Prostate gland (tissue), 2 donors: ENCODE measurements around the gene ZSWIM8. TPM values are rescaled to one million over a fixed set of nuclear protein-coding genes. Genes with fewer than 3 reads are reported as not detected.

Source experiments
- DNase-seq: peaks from one replicate; pipeline ENCODE4 v3.0.0-alpha.2; 2019; ENCODE audit warnings: low spot score
- H3K27ac ChIP-seq, 2 donors: fragments of 200-600 bp; sonication (generic); 2 replicates each; pipeline ENCODE4 v1.5.1; 2017 to 2019
- H3K27me3 ChIP-seq: fragments of 200-600 bp; sonication (generic); replicated peaks from 2 replicates; pipeline ENCODE4 v1.5.1; 2019; ENCODE audit not compliant: insufficient read depth
- H3K36me3 ChIP-seq, 2 donors: fragments of 200-600 bp; sonication (generic); 1 replicate in 1 of 2; 2 replicates in 1 of 2; pipeline versions ENCODE4 v1.5.1 to v1.8.1; 2017 to 2019
- H3K4me1 ChIP-seq: fragments of 200-600 bp; sonication (generic); replicated peaks from 2 replicates; pipeline ENCODE4 v1.5.1; 2019
- H3K4me3 ChIP-seq, 2 donors: fragments of 200-600 bp; sonication (generic); 2 replicates each; pipeline ENCODE4 v1.5.1; 2017 to 2019
- H3K9me3 ChIP-seq: fragments of 200-600 bp; sonication (generic); 2 replicates; pipeline ENCODE4 v1.5.1; 2017
- CTCF ChIP-seq, 4 experiments: fragments of 200-600 bp in 2 of 4; fragments of 450-650 bp in 2 of 4; sonication (generic) in 2 of 4; IDR thresholded peaks; 1 replicate in 3 of 4; 2 replicates in 1 of 4; pipeline ENCODE4 v1.5.1; 2016 to 2019; ENCODE audit warnings: antibody characterized with exemption in 4 of 4, mild to moderate bottlenecking in 2 of 4, moderate library complexity in 2 of 4
- POLR2A ChIP-seq: fragments of 450-650 bp; IDR thresholded peaks from one replicate; pipeline ENCODE4 v1.6.1; 2016; ENCODE audit warnings: antibody characterized with exemption, mild to moderate bottlenecking
- POLR2AphosphoS5 ChIP-seq: sonication (generic); formaldehyde crosslinking; IDR thresholded peaks from one replicate; pipeline ENCODE4 v1.6.1; 2017; ENCODE audit warnings: antibody characterized with exemption
- WGBS: methylation state at CpG from one replicate; pipeline ENCODE4 v1.1.5; 2018; 5-methylcytosine and 5-hydroxymethylcytosine counted together
- intact Hi-C: fragments of 100-400 bp; cut with DNase I; formaldehyde crosslinking; loops from one replicate; pipeline ENCODE4 v1.14.2; 2022
- total RNA-seq, 2 donors: library from RNA; depleted of rRNA; stranded (reverse); fragments of >200 nt; gene quantifications; one replicate each; pipeline ENCODE4 v1.1.0, GENCODE V29; 2016

The ZSWIM8 gene
- total RNA-seq, 2 donors from 2014 or later = 80.6 to 246 TPM

GRCh38 chr10:73743905-73744663 is 41.3 kb upstream of the ZSWIM8 start, which contains the start of gene SEC24C:
TSS of gene SEC24C (plus strand) at chr10:73744372. CDS start at chr10:73746833, 2,461 bp downstream.
- DNase-seq = peak; percentile 96
- TF ChIP-seq CTCF (IDR thresholded peaks at IDR 0.05) (peak in 1 of 4 experiments; percentile 7), POLR2AphosphoS5 (peak; percentile 99), POLR2A (peak; percentile 53)

GRCh38 chr10:73744664-73744975 is 40.8 kb upstream of the ZSWIM8 start:
- intact Hi-C loops = no loop called here
- Histone ChIP-seq H3K27ac (peak overlapping the region; percentile 86 to 90), H3K27me3 (no peaks in the 10 kb centered on the region), H3K4me3 (peak overlapping the region; percentile 64 to 85), H3K36me3 (peaks cover 0 to 5% of the 10 kb centered on the region in 2 donors), H3K4me1 (peaks cover 16% of the 10 kb centered on the region), H3K9me3 (no peaks in the 10 kb centered on the region)
- TF ChIP-seq CTCF (IDR thresholded peaks at IDR 0.05) (no peak), POLR2A (no peak), POLR2AphosphoS5 (no peak)
- peak; percentile 14 for DNase-seq
- WGBS = 2% methylated on average over 10 of the region's 10 CpGs

More at GRCh38 chr10:73743905-73744663, 41.3 kb upstream of the ZSWIM8 start, which contains the start of gene SEC24C:
- H3K27me3 ChIP-seq = no peaks in the 10 kb centered on the region
- peak within 1 kb of the TSS; percentile 86 to 90 for H3K27ac ChIP-seq
- peak within 1 kb of the TSS; percentile 64 to 85 for H3K4me3 ChIP-seq
- intact Hi-C loops = no loop called here
- under 1% methylated on average over 36 of the region's 36 CpGs for WGBS
- H3K9me3 ChIP-seq = no peaks in the 10 kb centered on the region
- H3K4me1 ChIP-seq = peaks cover 16% of the 10 kb centered on the region
- peaks cover 0 to 5% of the 10 kb centered on the region in 2 donors for H3K36me3 ChIP-seq

GRCh38 chr10:73746721-73747120 is 38.7 kb upstream of the ZSWIM8 start:
- intact Hi-C loops = no loop called here
- no peak overlapping the region for H3K27ac ChIP-seq
- WGBS = 96% methylated on average over 2 of the region's 2 CpGs

GRCh38 chr10:73750819-73751218 is 34.6 kb upstream of the ZSWIM8 start:
- Histone ChIP-seq H3K4me1 (peaks cover 2% of the 10 kb centered on the region), H3K36me3 (peaks cover 9 to 17% of the 10 kb centered on the region in 2 donors), H3K27ac (no peak overlapping the region), H3K9me3 (no peaks in the 10 kb centered on the region), H3K27me3 (no peaks in the 10 kb centered on the region), H3K4me3 (no peak overlapping the region)
- TF ChIP-seq POLR2AphosphoS5 = no peak
- no peak for TF ChIP-seq CTCF (IDR thresholded peaks at IDR 0.05)
- no peak for TF ChIP-seq POLR2A
- no peak for DNase-seq
- intact Hi-C loops = no loop called here
- WGBS = 85% methylated on average over 1 of the region's 1 CpG

More at GRCh38 chr10:73746721-73747120, 38.7 kb upstream of the ZSWIM8 start:
- peaks cover 16% of the 10 kb centered on the region for H3K4me1 ChIP-seq
- no peak for DNase-seq
- no peaks in the 10 kb centered on the region for H3K27me3 ChIP-seq
- peaks cover 0 to 5% of the 10 kb centered on the region in 2 donors for H3K36me3 ChIP-seq
- no peaks in the 10 kb centered on the region for H3K9me3 ChIP-seq
- TF ChIP-seq CTCF (IDR thresholded peaks at IDR 0.05) (no peak), POLR2A (no peak), POLR2AphosphoS5 (no peak)
- no peak overlapping the region for H3K4me3 ChIP-seq

GRCh38 chr10:73756183-73756582 is 29.2 kb upstream of the ZSWIM8 start:
- WGBS = 61% methylated on average over 1 of the region's 1 CpG
- H3K27ac ChIP-seq = no peak overlapping the region
- H3K4me1 ChIP-seq = no peaks in the 10 kb centered on the region
- no peaks in the 10 kb centered on the region for H3K9me3 ChIP-seq
- intact Hi-C loops = no loop called here
- TF ChIP-seq POLR2A (no peak), POLR2AphosphoS5 (no peak), CTCF (IDR thresholded peaks at IDR 0.05) (no peak)
- H3K36me3 ChIP-seq = peaks cover 11 to 23% of the 10 kb centered on the region in 2 donors
- no peaks in the 10 kb centered on the region for H3K27me3 ChIP-seq
- H3K4me3 ChIP-seq = no peak overlapping the region
- no peak for DNase-seq
